ENCODE data around the gene HSF4. TPM values are rescaled to one million over a fixed set of nuclear protein-coding genes. Genes with fewer than 3 reads are reported as not detected.

Gene HSF4
- total and polyA plus RNA-seq, 5 experiments from 2014 or later: 9.7 to 14.8 TPM; not detected in 3

DNA sequence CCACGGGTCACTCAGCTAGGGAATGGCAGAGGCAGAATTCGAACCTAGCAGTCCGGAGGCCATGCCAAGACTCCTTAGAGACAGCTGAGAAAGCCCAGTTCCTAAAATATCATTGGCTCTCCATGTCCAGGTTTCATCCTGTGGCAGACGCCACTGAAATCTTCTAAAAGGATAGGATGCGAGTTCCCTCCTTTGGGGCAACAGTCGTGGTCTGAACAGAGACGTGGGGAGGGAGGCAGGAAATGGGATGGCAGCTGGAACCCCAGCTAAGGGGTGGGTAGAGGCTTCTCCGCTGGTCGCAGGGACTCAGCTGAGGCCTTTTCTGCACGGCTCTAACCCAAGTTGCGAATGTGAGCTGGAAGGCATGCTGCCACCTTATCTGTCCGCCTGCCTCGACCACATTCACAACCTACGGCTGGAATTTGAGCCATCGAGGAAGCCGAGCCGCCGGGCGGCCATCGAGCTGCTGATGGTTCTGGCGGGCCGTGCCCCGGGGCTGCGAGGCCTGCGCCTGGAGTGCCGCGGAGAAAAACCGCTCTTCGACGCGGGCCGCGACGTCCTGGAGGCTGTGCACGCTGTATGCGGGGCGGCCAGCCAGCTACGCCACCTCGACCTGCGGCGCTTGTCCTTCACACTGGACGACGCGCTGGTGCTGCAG, 1.9 kb upstream of the HSF4 start:
- Mint-ChIP-seq H3K4me1 (peaks cover 19 to 53% (median 35%) of the 10 kb centered on the region in 4 donors), H3K4me3 (peak overlapping the region in 8 of 10 donors; percentile 33 to 72 (median 59)), H3K27ac (no peak overlapping the region), H3K9me3 (no peaks in the 10 kb centered on the region), H3K27me3 (peaks cover 10 to 58% (median 26%) of the 10 kb centered on the region in 5 donors), H3K36me3 (peaks cover 0 to 8% (median 0%) of the 10 kb centered on the region in 3 donors)
- DNase-seq: no peak
- ATAC-seq: no peak
- POLR2A ChIA-PET: interaction anchor here (0.9 to 1.4 kb wide), 3 partner anchors 12 to 30 kb away, joined by 3 to 4 read pairs (median 3); partner anchors contain the start of gene B3GNT9

DNA sequence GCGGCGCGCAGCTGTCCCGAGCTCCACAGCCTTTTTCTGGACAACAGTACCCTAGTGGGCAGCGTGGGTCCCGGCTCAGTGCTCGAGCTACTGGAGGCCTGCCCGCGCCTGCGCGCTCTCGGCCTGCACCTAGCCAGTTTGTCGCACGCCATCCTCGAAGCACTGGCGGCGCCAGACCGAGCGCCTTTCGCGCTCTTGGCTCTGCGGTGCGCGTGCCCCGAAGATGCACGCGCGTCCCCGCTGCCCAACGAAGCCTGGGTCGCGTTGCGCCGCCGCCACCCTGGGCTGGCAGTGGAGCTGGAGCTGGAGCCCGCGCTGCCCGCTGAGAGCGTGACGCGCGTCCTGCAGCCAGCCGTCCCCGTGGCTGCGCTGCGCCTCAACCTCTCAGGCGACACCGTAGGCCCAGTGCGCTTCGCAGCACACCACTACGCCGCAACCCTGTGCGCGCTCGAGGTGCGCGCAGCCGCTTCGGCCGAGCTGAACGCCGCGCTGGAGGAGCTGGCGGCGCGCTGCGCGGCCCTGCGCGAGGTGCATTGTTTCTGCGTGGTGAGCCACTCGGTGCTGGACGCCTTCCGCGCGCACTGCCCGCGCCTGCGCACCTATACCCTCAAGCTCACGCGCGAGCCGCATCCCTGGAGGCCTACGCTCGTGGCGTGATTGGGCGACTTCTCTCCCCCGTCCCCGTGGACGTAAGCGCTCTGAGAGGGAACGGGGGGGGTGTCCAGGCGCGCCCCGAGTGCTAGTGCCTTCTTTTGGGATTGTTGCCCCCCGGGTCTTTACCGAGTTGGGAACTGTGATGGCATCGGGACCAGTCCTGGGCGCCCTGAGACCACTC, 1.2 kb upstream of the HSF4 start:
- ATAC-seq (peak in 1 of 2 donors; percentile 3), DNase-seq (peak in 1 of 10 donors; percentile 28)
- Mint-ChIP-seq H3K27me3 (peaks cover 12 to 66% (median 31%) of the 10 kb centered on the region in 5 donors), H3K9me3 (no peaks in the 10 kb centered on the region), H3K4me1 (peaks cover 12 to 45% (median 28%) of the 10 kb centered on the region in 4 donors), H3K36me3 (peaks cover 0 to 8% (median 0%) of the 10 kb centered on the region in 3 donors), H3K4me3 (peak overlapping the region in 9 of 10 donors; percentile 36 to 74 (median 53)), H3K27ac (no peak overlapping the region)
- POLR2A ChIA-PET: interaction anchor here (0.9 to 1.6 kb wide), 4 partner anchors 12 to 136 kb away, joined by 3 read pairs; partner anchors contain the start of gene B3GNT9

DNA sequence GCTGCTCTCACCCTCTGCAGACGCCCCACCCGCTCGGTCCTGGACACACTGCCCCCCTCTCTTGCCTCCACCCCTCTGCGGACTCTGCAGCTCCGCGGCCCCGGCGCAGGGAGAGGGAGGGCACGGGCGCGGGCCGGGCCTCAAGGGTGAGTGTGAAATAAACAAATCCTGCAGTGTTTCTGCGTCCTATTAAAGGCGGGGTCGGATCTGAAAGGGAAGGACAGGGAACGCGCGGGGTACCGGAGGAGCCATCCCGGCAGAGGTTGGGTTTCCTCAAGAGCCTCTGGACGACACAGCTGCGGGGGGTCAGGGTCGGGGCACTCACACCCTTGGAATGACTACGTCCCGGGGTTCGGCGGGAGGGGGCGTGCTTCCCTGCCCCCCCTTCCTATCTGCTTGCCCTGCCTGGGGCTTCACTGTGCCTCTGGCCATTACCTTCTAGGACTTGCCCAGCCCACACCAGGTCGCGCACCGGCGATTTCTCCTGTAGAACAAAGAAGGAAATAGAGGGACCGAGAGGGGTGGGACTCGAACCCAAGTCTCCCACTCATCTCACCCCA, 466 bp upstream of the HSF4 start:
- Mint-ChIP-seq H3K36me3 (peaks cover 0 to 8% (median 0%) of the 10 kb centered on the region in 3 donors), H3K27me3 (peaks cover 14 to 73% (median 33%) of the 10 kb centered on the region in 5 donors), H3K27ac (peak overlapping the region in 1 of 10 donors; percentile 59), H3K4me1 (peaks cover 8 to 38% (median 21%) of the 10 kb centered on the region in 4 donors), H3K4me3 (peak overlapping the region in 8 of 10 donors; percentile 44 to 74 (median 55)), H3K9me3 (no peaks in the 10 kb centered on the region)
- POLR2A ChIA-PET: interaction anchor here (1.3 to 1.6 kb wide), 2 partner anchors 11 to 137 kb away, joined by 3 read pairs; no protein-coding TSS in a partner anchor
- DNase-seq: no peak
- no peak for ATAC-seq

DNA sequence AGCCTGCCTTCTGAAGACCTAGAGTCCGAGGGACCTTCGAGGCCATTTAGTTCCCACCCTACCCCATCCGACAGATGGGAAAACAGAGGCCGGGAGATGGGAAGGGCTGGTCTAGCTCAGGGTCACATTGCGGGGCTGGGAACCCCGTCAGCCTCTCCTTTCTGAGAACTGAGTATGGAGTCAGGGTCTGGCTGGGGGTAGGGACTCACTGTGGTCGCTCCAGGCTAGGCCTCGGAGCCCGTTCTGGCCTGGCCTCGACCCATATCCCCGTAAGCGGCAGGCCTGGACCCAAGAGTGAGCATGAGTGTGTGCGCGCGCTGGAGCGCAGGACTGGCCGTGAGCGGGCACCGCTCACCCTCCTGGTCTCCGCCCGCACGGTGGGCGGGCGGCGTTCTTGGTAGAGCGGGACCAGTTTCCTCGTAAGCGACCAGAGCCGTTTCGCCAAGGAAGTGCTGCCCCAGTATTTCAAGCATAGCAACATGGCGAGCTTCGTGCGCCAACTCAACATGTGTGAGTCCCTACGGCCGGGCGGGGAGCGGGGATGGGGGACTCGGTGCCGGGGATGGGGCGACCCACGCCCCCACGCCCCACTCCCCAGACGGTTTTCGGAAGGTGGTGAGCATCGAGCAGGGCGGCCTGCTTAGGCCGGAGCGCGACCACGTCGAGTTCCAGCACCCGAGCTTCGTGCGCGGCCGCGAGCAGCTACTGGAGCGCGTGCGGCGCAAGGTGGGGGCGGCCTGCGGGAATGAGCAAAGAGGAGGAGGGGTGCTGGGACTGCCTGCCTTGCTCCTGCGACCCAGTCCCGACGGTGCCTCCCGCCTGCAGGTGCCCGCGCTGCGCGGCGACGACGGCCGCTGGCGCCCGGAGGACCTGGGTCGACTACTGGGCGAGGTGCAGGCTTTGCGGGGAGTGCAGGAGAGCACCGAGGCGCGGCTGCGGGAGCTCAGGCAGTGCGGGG, 855 bp downstream of the HSF4 start:
- H3K9me3 Mint-ChIP-seq: no peaks in the 10 kb centered on the region
- POLR2A ChIA-PET: interaction anchor here (1.6 kb wide), 1 partner anchor 10 kb away, joined by 3 read pairs; no protein-coding TSS in a partner anchor
- H3K4me1 Mint-ChIP-seq: peaks cover 12 to 43% (median 26%) of the 10 kb centered on the region in 4 donors
- peaks cover 0 to 8% (median 0%) of the 10 kb centered on the region in 3 donors for H3K36me3 Mint-ChIP-seq
- H3K27me3 Mint-ChIP-seq: peaks cover 15 to 80% (median 40%) of the 10 kb centered on the region in 5 donors
- peak overlapping the region in 6 of 10 donors; percentile 10 to 65 (median 41) for H3K4me3 Mint-ChIP-seq
- ATAC-seq (no peak), DNase-seq (no peak)
- H3K27ac Mint-ChIP-seq: no peak overlapping the region

DNA sequence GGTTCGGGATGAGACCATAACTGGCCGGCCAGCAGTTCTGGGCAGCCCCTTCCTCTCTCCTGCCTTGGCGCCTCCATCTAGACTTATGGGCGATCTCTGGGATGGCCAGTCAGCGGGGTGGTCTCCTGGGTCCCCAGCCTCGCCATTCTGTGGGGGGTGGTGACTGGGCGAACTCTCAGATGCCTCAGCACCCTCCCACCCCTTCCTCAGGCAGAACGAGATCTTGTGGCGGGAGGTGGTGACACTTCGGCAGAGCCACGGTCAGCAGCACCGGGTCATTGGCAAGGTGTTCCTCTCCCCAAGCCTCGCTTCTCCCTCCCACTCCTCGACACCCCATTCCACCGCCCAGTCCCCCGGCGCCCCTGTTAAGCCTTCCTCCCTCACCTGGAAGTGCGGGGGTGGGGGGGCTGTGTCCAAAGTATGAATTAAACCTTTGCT, 1.6 kb downstream of the HSF4 start:
- peak overlapping the region in 3 of 10 donors; percentile 21 to 41 (median 34) for H3K4me3 Mint-ChIP-seq
- no peak overlapping the region for H3K27ac Mint-ChIP-seq
- H3K36me3 Mint-ChIP-seq: peaks cover 0 to 6% (median 0%) of the 10 kb centered on the region in 3 donors
- no peaks in the 10 kb centered on the region for H3K9me3 Mint-ChIP-seq
- H3K27me3 Mint-ChIP-seq: peaks cover 17 to 79% (median 41%) of the 10 kb centered on the region in 5 donors
- POLR2A ChIA-PET: no interaction called here
- DNase-seq (no peak), ATAC-seq (no peak)
- peaks cover 13 to 41% (median 22%) of the 10 kb centered on the region in 4 donors for H3K4me1 Mint-ChIP-seq

DNA sequence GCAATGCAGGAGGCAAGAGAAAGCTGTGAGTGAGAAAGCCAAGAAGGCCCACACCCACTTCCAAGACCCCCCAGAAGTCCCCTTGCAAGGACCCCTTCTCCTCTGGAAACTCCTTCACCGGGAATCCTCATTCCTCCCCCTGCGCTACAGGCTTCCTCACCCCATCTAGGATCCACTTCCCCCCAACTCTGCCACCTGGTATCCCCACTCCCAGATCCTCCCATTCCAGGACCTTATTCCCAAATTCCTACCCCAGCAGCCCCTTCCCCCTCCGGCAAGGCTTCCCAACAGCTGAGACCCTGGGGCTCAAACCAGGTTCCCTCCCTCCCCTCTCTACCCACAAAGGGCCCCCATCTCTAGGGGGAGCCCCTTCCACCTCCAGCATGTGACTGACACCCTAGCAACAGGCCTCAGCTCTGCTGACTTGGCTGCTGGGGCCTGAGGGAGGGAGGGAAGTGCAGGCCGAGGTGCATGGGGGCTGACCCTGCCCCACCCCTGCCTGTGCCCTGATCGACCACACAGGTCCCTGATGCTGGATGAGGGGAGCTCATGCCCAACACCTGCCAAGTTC, 2.1 kb downstream of the HSF4 start:
- H3K4me3 Mint-ChIP-seq: peak overlapping the region in 1 of 10 donors; percentile 21
- H3K27me3 Mint-ChIP-seq: peaks cover 22 to 81% (median 44%) of the 10 kb centered on the region in 5 donors
- no peak for DNase-seq
- peaks cover 0 to 6% (median 0%) of the 10 kb centered on the region in 3 donors for H3K36me3 Mint-ChIP-seq
- H3K27ac Mint-ChIP-seq: no peak overlapping the region
- POLR2A ChIA-PET: no interaction called here
- no peaks in the 10 kb centered on the region for H3K9me3 Mint-ChIP-seq
- ATAC-seq: no peak
- H3K4me1 Mint-ChIP-seq: peaks cover 13 to 41% (median 22%) of the 10 kb centered on the region in 4 donors

DNA sequence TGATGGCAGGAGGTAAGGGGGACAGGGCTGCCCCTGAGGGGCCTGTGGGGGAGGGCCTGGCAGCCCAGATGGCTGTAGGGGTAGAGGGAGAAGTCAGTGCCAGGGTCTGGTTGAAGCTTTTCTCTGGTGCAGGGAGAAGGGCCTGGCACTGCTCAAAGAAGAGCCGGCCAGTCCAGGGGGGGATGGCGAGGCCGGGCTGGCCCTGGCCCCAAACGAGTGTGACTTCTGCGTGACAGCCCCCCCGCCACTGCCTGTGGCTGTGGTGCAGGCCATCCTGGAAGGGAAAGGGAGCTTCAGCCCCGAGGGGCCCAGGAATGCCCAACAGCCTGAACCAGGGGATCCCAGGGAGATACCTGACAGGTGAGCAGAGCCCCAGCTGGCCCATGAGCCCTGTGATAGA, 3.0 kb downstream of the HSF4 start:
- Mint-ChIP-seq H3K27ac (peak overlapping the region in 1 of 10 donors; percentile 9), H3K4me3 (no peak overlapping the region), H3K27me3 (peaks cover 22 to 81% (median 45%) of the 10 kb centered on the region in 5 donors), H3K4me1 (peaks cover 13 to 32% (median 21%) of the 10 kb centered on the region in 4 donors), H3K9me3 (no peaks in the 10 kb centered on the region), H3K36me3 (peaks cover 0 to 6% (median 0%) of the 10 kb centered on the region in 3 donors)
- POLR2A ChIA-PET: no interaction called here
- no peak for DNase-seq
- no peak for ATAC-seq

DNA sequence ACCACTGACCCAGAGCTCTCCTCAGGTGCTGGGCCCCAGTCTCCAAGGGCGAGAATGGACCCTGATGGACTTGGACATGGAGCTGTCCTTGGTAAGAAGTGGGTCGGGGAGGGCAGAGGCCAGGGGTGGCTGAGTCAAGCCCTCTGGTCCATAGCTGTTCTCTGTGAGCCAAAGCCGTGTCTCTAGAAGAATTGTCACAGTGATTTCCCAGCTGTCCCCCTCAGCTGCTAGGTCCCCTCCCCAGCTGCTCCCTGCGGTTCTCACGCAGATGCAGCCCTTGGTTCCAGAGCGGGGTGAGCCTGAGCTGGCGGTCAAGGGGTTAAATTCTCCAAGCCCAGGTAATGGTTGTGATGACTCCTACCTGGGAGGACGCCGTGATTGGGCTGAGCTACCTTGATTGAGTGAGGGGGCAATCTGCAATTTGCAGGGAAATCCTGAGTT, 4.5 kb downstream of the HSF4 start:
- no peak for ATAC-seq
- H3K9me3 Mint-ChIP-seq: no peaks in the 10 kb centered on the region
- peaks cover 21 to 37% (median 31%) of the 10 kb centered on the region in 4 donors for H3K4me1 Mint-ChIP-seq
- H3K36me3 Mint-ChIP-seq: peaks cover 0 to 9% (median 0%) of the 10 kb centered on the region in 3 donors
- no peak overlapping the region for H3K4me3 Mint-ChIP-seq
- peak overlapping the region in 1 of 10 donors; percentile 18 for H3K27ac Mint-ChIP-seq
- no peak for DNase-seq
- H3K27me3 Mint-ChIP-seq: peaks cover 31 to 85% (median 56%) of the 10 kb centered on the region in 5 donors
- POLR2A ChIA-PET: interaction anchor here (0.6 to 3.1 kb wide), 2 partner anchors 9 to 16 kb away, joined by 4 to 20 read pairs; partner anchors contain the start of genes FBXL8 and TRADD

DNA sequence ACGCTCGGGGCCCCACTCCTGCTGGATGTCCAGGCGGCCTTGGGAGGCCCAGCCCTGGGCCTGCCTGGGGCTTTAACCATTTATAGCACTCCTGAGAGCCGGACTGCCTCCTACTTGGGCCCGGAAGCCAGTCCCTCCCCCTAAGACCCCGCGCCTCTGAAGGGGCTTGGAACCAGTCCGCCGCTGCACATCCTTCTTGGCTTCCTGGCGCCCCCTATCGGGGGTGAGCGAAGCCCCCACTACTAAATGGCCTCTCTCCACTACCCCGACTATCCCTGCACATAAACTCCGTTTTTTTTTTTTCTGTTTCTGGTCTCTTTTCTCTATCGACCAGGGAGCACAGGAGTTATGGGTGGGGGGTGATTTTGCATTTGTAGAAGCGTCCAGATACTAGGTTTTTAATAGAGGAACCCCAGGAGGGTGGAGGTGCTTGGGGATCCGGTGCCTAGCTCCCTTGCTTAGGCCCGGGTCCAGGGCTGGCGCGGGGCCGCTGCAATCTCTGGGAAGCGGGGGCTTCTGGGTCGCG, 5.2 kb downstream of the HSF4 start:
- DNase-seq (peak in 2 of 10 donors; percentile 40 to 41), ATAC-seq (peak; percentile 21 to 30)
- POLR2A ChIA-PET: interaction anchor here (0.7 to 3.1 kb wide), 2 partner anchors 10 to 45 kb away, joined by 3 to 20 read pairs; partner anchors contain the start of genes FBXL8 and TRADD
- Mint-ChIP-seq H3K9me3 (no peaks in the 10 kb centered on the region), H3K27me3 (peaks cover 31 to 87% (median 58%) of the 10 kb centered on the region in 5 donors), H3K36me3 (peaks cover 0 to 9% (median 0%) of the 10 kb centered on the region in 3 donors), H3K27ac (no peak overlapping the region), H3K4me3 (peak overlapping the region; percentile 54 to 78 (median 68)), H3K4me1 (peaks cover 20 to 36% (median 32%) of the 10 kb centered on the region in 4 donors)

DNA sequence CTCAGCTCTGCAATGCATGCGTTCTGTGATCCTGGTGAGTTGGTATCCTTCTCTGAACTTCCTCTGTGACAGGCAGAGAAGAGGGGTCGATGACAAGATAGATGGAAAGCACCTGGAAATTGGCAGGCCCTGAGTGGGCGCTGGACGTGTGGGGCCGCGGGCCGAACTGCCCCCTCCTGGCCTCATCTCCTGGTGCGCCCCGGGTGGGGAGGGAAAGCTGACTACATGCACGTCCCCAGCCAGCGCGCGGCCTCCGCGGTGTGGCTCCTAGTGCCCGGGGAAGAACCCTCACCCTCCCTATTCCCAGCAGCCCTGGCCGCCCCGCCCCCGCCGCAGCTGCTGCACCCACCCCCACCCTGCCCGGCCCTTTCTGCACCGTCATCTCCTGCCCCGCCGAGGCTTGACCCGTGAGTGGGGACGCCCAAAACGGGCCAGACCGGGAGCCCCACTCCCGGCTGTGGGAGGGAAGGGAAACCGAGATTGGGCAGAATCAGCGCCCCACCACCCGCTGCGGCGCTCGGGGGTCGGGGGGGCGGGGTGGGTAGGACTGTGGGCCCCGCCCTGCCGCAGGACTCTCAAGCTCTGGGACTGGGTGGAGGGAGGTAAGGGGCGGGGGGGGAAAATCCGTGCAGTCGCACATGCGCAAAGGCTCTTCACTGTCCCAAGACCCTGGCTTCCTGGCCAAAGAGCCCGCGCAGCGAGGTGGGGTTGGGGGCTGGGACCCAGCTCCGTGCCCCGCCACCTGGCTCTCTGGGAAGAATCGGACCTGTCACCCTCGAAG, 5.8 kb downstream of the HSF4 start, which contains the start of gene NOL3:
NOL3 (plus strand) TSS at position 371 of the 781 bp plus-strand sequence.
- H3K27ac Mint-ChIP-seq: peak within 1 kb of the TSS in 1 of 10 donors; percentile 27
- peaks cover 0 to 9% (median 0%) of the 10 kb centered on the region in 3 donors for H3K36me3 Mint-ChIP-seq
- peaks cover 31 to 83% (median 54%) of the 10 kb centered on the region in 5 donors for H3K27me3 Mint-ChIP-seq
- no peak for ATAC-seq
- H3K9me3 Mint-ChIP-seq: no peaks in the 10 kb centered on the region
- DNase-seq: no peak
- POLR2A ChIA-PET: interaction anchor here (0.7 to 3.1 kb wide), 2 partner anchors 11 to 45 kb away, joined by 3 to 20 read pairs; partner anchors contain the start of genes FBXL8 and TRADD
- peak within 1 kb of the TSS; percentile 54 to 78 (median 68) for H3K4me3 Mint-ChIP-seq
- H3K4me1 Mint-ChIP-seq: peaks cover 18 to 34% (median 28%) of the 10 kb centered on the region in 4 donors
